22Rv1 (cell line): Measurements from ENCODE around the gene KIAA1671.
"Not testable (repeated sequence)": the region's sequence is repeated elsewhere in the genome, so short reads cannot be mapped to it uniquely, and the experiment has no call there.

Source experiments
- H3K27ac ChIP-seq: fragments of 450-650 bp; 2 replicates; pipeline ENCODE4 v1.5.1; 2017
- CTCF ChIP-seq: fragments of 450-650 bp; IDR thresholded peaks from 2 replicates; pipeline ENCODE4 v1.5.1; 2017; ENCODE audit warnings: mild to moderate bottlenecking
- ZFX ChIP-seq: fragments of 450-650 bp; IDR thresholded peaks from 2 replicates; pipeline ENCODE4 v1.6.1; 2017; ENCODE audit warnings: antibody characterized with exemption, borderline replicate concordance

The KIAA1671 gene

GRCh38 chr22:25176799-25177198 is 224.3 kb downstream of the KIAA1671 start:
- H3K27ac ChIP-seq, result no peak overlapping the region
- TF ChIP-seq CTCF, result no peak
- TF ChIP-seq ZFX, result no peak

GRCh38 chr22:25177226-25177625 is 224.7 kb downstream of the KIAA1671 start:
- H3K27ac ChIP-seq, result no peak overlapping the region
- TF ChIP-seq CTCF, result no peak
- TF ChIP-seq ZFX, result no peak

- TF ChIP-seq ZFX (no peak), CTCF (no peak)
- H3K27ac ChIP-seq, result no peak overlapping the region
Measured at GRCh38 chr22:25177895-25178294, 225.4 kb downstream of the KIAA1671 start.

GRCh38 chr22:25178348-25178747 is 225.8 kb downstream of the KIAA1671 start:
- not testable (repeated sequence) for H3K27ac ChIP-seq

GRCh38 chr22:25178869-25179631 is 226.5 kb downstream of the KIAA1671 start:
- H3K27ac ChIP-seq, result not testable (repeated sequence)

GRCh38 chr22:25182131-25183110 is 229.9 kb downstream of the KIAA1671 start:
- TF ChIP-seq CTCF (no peak), ZFX (no peak)
- H3K27ac ChIP-seq, result no peak overlapping the region

- no peak overlapping the region for H3K27ac ChIP-seq
- TF ChIP-seq ZFX (no peak), CTCF (no peak)
Measured at GRCh38 chr22:25183949-25184619, 231.6 kb downstream of the KIAA1671 start.

- no peak overlapping the region for H3K27ac ChIP-seq
- TF ChIP-seq CTCF (no peak), ZFX (no peak)
Measured at GRCh38 chr22:25186140-25186539, 233.6 kb downstream of the KIAA1671 start.
